PC-9 (cell line): ENCODE data around the gene EPS8L2. TPM values are rescaled to one million over a fixed set of nuclear protein-coding genes. Genes with fewer than 3 reads are reported as not detected.
A peak's percentile ranks its signal among the peaks of the same experiment; 100 is the strongest.

ENCODE experiments used
- BruUV-seq: library from RNA; stranded (reverse); fragments of 400-500 nt; replicated peaks from 2 replicates; lab custom pipeline; 2021; lab: Mats Ljungman, UMichigan
- CTCF ChIA-PET: fragments of 300-600 bp; sonication (Branson Sonifier 250); formaldehyde crosslinking; loops from one replicate; lab custom pipeline; 2022; ENCODE audit warnings: antibody characterized with exemption; lab: Charles Lee
- POLR2A ChIA-PET: fragments of 300-600 bp; sonication (Branson Sonifier 250); formaldehyde crosslinking; loops from one replicate; lab custom pipeline; 2022; ENCODE audit warnings: antibody characterized with exemption; ENCODE audit not compliant: unreplicated experiment; lab: Charles Lee
- DNase-seq, 2 experiments: peaks; one replicate each; pipeline versions ENCODE4 v3.0.0 to v3.0.0-alpha.2; 2015 to 2022; ENCODE audit warnings: mixed read lengths in 1 of 2
- H2AFZ ChIP-seq: fragments of 200-600 bp; sonication (generic); 2 replicates; pipeline ENCODE4 v1.8.1; 2017; ENCODE audit warnings: antibody characterized with exemption
- H3F3A ChIP-seq: fragments of 200-600 bp; sonication (generic); 2 replicates; pipeline ENCODE4 v1.8.1; 2017; ENCODE audit warnings: antibody characterized with exemption, mild to moderate bottlenecking, low read depth; ENCODE audit not compliant: insufficient read depth
- H3K27ac ChIP-seq: fragments of 200-600 bp; sonication (generic); 2 replicates; pipeline ENCODE4 v1.6.1; 2016; ENCODE audit warnings: mixed run types
- H3K27me3 ChIP-seq: fragments of 200-600 bp; sonication (generic); 2 replicates; pipeline ENCODE4 v1.6.1; 2016; ENCODE audit warnings: low read depth, mixed run types; ENCODE audit not compliant: insufficient read depth
- H3K36me3 ChIP-seq: fragments of 200-600 bp; sonication (generic); 2 replicates; pipeline ENCODE4 v1.6.1; 2016; ENCODE audit warnings: low read depth, mixed run types
- H3K4me1 ChIP-seq: fragments of 200-600 bp; sonication (generic); replicated peaks from 2 replicates; pipeline ENCODE4 v1.6.1; 2016; ENCODE audit warnings: mixed run types; ENCODE audit not compliant: insufficient read depth
- H3K4me2 ChIP-seq: fragments of 200-600 bp; sonication (generic); 2 replicates; pipeline ENCODE4 v1.6.1; 2017; ENCODE audit warnings: mixed run types
- H3K4me3 ChIP-seq: fragments of 200-600 bp; sonication (generic); 2 replicates; pipeline ENCODE4 v1.6.1; 2016; ENCODE audit warnings: mixed run types
- H3K79me2 ChIP-seq: fragments of 200-600 bp; sonication (generic); 2 replicates; pipeline ENCODE4 v1.6.1; 2017; ENCODE audit warnings: low read depth, mixed run types
- H3K9me2 ChIP-seq: fragments of 200-600 bp; sonication (generic); 2 replicates; pipeline ENCODE4 v1.8.1; 2017; ENCODE audit warnings: mild to moderate bottlenecking; ENCODE audit not compliant: insufficient read depth
- H3K9me3 ChIP-seq: fragments of 200-600 bp; sonication (generic); 2 replicates; pipeline ENCODE4 v1.8.1; 2016; ENCODE audit warnings: low read depth; ENCODE audit not compliant: insufficient read depth
- H4K20me1 ChIP-seq: fragments of 200-600 bp; sonication (generic); 2 replicates; pipeline ENCODE4 v1.8.1; 2017; ENCODE audit not compliant: insufficient read depth
- CTCF ChIP-seq: fragments of 200-600 bp; sonication (generic); conservative IDR thresholded peaks from 2 replicates; pipeline ENCODE4 v1.6.1; 2017; ENCODE audit warnings: mixed run types, antibody characterized with exemption, mild to moderate bottlenecking, moderate library complexity
- EZH2 ChIP-seq: fragments of 200-600 bp; sonication (generic); IDR thresholded peaks from 2 replicates; pipeline ENCODE4 v1.8.0; 2017; ENCODE audit warnings: antibody characterized with exemption, low read depth
- intact Hi-C: fragments of 100-400 bp; cut with micrococcal nuclease; formaldehyde crosslinking; loops from one replicate; pipeline ENCODE4 v1.10.0; 2022; ENCODE audit not compliant: unreplicated experiment
- total RNA-seq: library from RNA; stranded (reverse); gene quantifications from 2 replicates; pipeline ENCODE4 v1.2.3, GENCODE V29; 2021

EPS8L2 gene
- total RNA-seq, 1 experiment from 2014 or later: 229 TPM

- intact Hi-C loops: no loop called here
Measured at GRCh38 chr11:693415-693831, 12.6 kb upstream of the EPS8L2 start.

GRCh38 chr11:693887-694562 lies 12.0 kb upstream of the EPS8L2 start:
- peak overlapping the region; percentile 11; the same call in 1 of the 2 replicates for H3K4me3 ChIP-seq
- ChIA-PET CTCF (no interaction called here), POLR2A (interaction anchor here (0.6 kb wide), 1 partner anchor 116 kb away, joined by 3 read pairs; no protein-coding TSS in a partner anchor)
- H3K9me3 ChIP-seq: no peaks in the 10 kb centered on the region
- H2AFZ ChIP-seq: no peak overlapping the region
- peak overlapping the region; percentile 73 for H3K4me2 ChIP-seq
- intact Hi-C loops: no loop called here
- peaks cover 54% of the 10 kb centered on the region for H3K79me2 ChIP-seq
- no peaks in the 10 kb centered on the region; the same call in 1 of the 2 replicates for H3F3A ChIP-seq
- TF ChIP-seq CTCF: no peak
- TF ChIP-seq EZH2: no peak
- no peak overlapping the region for H3K27ac ChIP-seq
- H3K9me2 ChIP-seq: no peaks in the 10 kb centered on the region
- no peak for DNase-seq
- H3K27me3 ChIP-seq: no peaks in the 10 kb centered on the region
- no TSS peak for BruUV-seq
- H3K4me1 ChIP-seq: peaks cover 27% of the 10 kb centered on the region; the same call in 1 of the 2 replicates
- no peaks in the 10 kb centered on the region for H3K36me3 ChIP-seq
- peaks cover 11% of the 10 kb centered on the region for H4K20me1 ChIP-seq

More at GRCh38 chr11:693415-693831, 12.6 kb upstream of the EPS8L2 start:
- Histone ChIP-seq H3K79me2 (peaks cover 54% of the 10 kb centered on the region), H3K9me3 (no peaks in the 10 kb centered on the region), H3K4me2 (peak overlapping the region; percentile 73), H3K9me2 (no peaks in the 10 kb centered on the region), H3K27ac (no peak overlapping the region), H2AFZ (no peak overlapping the region), H3K4me3 (peak overlapping the region; percentile 11; the same call in 1 of the 2 replicates), H3K27me3 (no peaks in the 10 kb centered on the region), H4K20me1 (peaks cover 11% of the 10 kb centered on the region), H3K4me1 (peaks cover 27% of the 10 kb centered on the region; the same call in 1 of the 2 replicates), H3K36me3 (no peaks in the 10 kb centered on the region), H3F3A (no peaks in the 10 kb centered on the region; the same call in 1 of the 2 replicates)
- POLR2A ChIA-PET: interaction anchor here (0.5 to 0.6 kb wide), 2 partner anchors 115 to 286 kb away, joined by 3 read pairs; no protein-coding TSS in a partner anchor
- DNase-seq: no peak
- no peak for TF ChIP-seq CTCF
- no peak for TF ChIP-seq EZH2
- CTCF ChIA-PET: no interaction called here
- BruUV-seq: no TSS peak

DNA sequence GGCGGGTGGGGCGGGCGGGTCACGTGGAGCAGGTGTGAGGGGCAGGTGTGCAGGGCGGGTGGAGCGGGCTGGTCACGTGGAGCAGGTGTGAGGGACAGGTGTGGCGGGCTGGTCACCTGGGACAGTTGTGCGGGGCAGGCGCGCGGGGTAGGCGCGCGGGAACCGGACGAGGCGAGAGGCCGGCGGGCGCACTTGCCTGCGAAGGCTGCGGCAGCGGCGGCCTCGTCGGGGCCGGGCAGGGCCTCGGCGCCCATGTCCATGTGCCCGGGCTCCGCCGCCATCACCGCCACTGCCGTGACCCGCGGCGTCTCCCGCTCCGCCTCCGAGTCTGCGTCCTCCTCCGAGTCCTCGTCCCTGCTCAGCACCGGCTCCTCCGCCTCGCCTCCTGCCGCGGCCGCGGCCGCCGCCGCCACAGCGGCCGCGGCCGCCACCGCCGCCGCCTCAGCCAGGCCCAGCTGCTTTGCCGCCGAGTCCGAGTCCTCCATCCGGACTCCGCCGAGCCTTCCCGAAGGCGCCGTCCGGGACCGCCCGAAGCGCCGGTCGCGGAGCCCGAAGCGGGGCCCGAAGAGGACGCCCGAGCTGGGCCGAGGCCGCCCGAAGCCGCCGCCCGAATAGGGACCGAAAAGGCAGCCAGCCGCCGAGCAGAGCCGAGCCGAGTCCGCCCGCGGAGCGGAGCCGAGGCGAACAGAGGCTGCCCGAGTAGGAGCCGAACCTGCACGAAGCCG lies 11.3 kb upstream of the EPS8L2 start, which contains the start of gene DEAF1:
Gene DEAF1, minus strand, starts transcription at position 660 of the 725 bp plus-strand sequence. Its CDS starts 175 bp downstream, at position 485.
- no TSS peak for BruUV-seq
- intact Hi-C loops: no loop called here
- TF ChIP-seq CTCF (no peak), EZH2 (no peak)
- ChIA-PET CTCF (interaction anchor here (1.5 kb wide), 1 partner anchor 32 kb away, joined by 18 read pairs; no protein-coding TSS in a partner anchor), POLR2A (interaction anchor here (0.6 to 1.0 kb wide), 2 partner anchors 32 to 148 kb away, joined by 3 to 5 read pairs; no protein-coding TSS in a partner anchor)
- no peaks in the 10 kb centered on the region; the same call in 1 of the 2 replicates for H3F3A ChIP-seq
- peak within 1 kb of the TSS; percentile 99 for H3K27ac ChIP-seq
- DNase-seq: peak; percentile 77 to 95
- no peaks in the 10 kb centered on the region for H3K9me3 ChIP-seq
- H3K4me3 ChIP-seq: peak within 1 kb of the TSS; percentile 79
- peaks cover 27% of the 10 kb centered on the region; the same call in 1 of the 2 replicates for H3K4me1 ChIP-seq
- peaks cover 54% of the 10 kb centered on the region for H3K79me2 ChIP-seq
- H3K36me3 ChIP-seq: no peaks in the 10 kb centered on the region
- H4K20me1 ChIP-seq: peaks cover 11% of the 10 kb centered on the region
- H2AFZ ChIP-seq: peak within 1 kb of the TSS; percentile 87
- H3K9me2 ChIP-seq: no peaks in the 10 kb centered on the region
- H3K4me2 ChIP-seq: peak within 1 kb of the TSS; percentile 73
- no peaks in the 10 kb centered on the region for H3K27me3 ChIP-seq
